GM23248 (cell line): ENCODE measurements around the gene DOK7. TPM values are rescaled to one million over a fixed set of nuclear protein-coding genes. Genes with fewer than 3 reads are reported as not detected.
A peak's percentile ranks its signal among the peaks of the same experiment; 100 is the strongest.

Experiments
- DNase-seq: peaks from one replicate; pipeline ENCODE4 v3.0.0-alpha.2; 2015
- H2AFZ ChIP-seq: fragments of 200-600 bp; sonication (generic); 2 replicates; pipeline ENCODE4 v1.6.1; 2016; ENCODE audit warnings: antibody characterized with exemption
- H3F3A ChIP-seq: fragments of 200-600 bp; sonication (generic); 2 replicates; pipeline ENCODE4 v1.6.1; 2016; ENCODE audit warnings: mild to moderate bottlenecking, antibody characterized with exemption, mixed run types; ENCODE audit not compliant: insufficient read depth
- H3K27ac ChIP-seq: fragments of 200-600 bp; sonication (generic); 2 replicates; pipeline ENCODE4 v1.5.1; 2016; ENCODE audit warnings: mild to moderate bottlenecking
- H3K27me3 ChIP-seq: fragments of 200-600 bp; sonication (generic); replicated peaks from 2 replicates; pipeline ENCODE4 v1.6.1; 2016; ENCODE audit warnings: mild to moderate bottlenecking; ENCODE audit not compliant: insufficient read depth
- H3K36me3 ChIP-seq: fragments of 200-600 bp; sonication (generic); 2 replicates; pipeline ENCODE4 v1.6.1; 2016; ENCODE audit warnings: low read depth, mild to moderate bottlenecking
- H3K4me1 ChIP-seq: fragments of 200-600 bp; sonication (generic); 2 replicates; pipeline ENCODE4 v1.6.1; 2016; ENCODE audit warnings: mild to moderate bottlenecking; ENCODE audit not compliant: insufficient read depth
- H3K4me2 ChIP-seq: fragments of 200-600 bp; sonication (generic); one replicate; pipeline ENCODE4 v1.6.1; 2016; ENCODE audit warnings: mild to moderate bottlenecking; ENCODE audit not compliant: unreplicated experiment
- H3K4me3 ChIP-seq: fragments of 200-600 bp; sonication (generic); 2 replicates; pipeline ENCODE4 v1.5.1; 2016; ENCODE audit warnings: mild to moderate bottlenecking
- H3K79me2 ChIP-seq: fragments of 200-600 bp; sonication (generic); 2 replicates; pipeline ENCODE4 v1.6.1; 2016; ENCODE audit warnings: mild to moderate bottlenecking; ENCODE audit not compliant: insufficient read depth
- H3K9ac ChIP-seq: fragments of 200-600 bp; sonication (generic); 2 replicates; pipeline ENCODE4 v1.6.1; 2016; ENCODE audit warnings: mild to moderate bottlenecking
- H3K9me2 ChIP-seq: fragments of 200-600 bp; sonication (generic); 2 replicates; pipeline ENCODE4 v1.6.1; 2016; ENCODE audit warnings: mixed run types, mild to moderate bottlenecking, moderate library complexity; ENCODE audit not compliant: insufficient read depth
- H3K9me3 ChIP-seq: fragments of 200-600 bp; sonication (generic); one replicate; pipeline ENCODE4 v1.6.1; 2017; ENCODE audit warnings: low read depth
- H4K20me1 ChIP-seq: fragments of 200-600 bp; sonication (generic); 2 replicates; pipeline ENCODE4 v1.6.0; 2016; ENCODE audit not compliant: insufficient read depth
- EZH2 ChIP-seq: fragments of 200-600 bp; sonication (generic); IDR thresholded peaks from 2 replicates; pipeline ENCODE4 v1.6.1; 2018; ENCODE audit warnings: antibody characterized with exemption, mild to moderate bottlenecking; ENCODE audit not compliant: insufficient read depth, poor library complexity, severe bottlenecking
- EZH2phosphoT487 ChIP-seq: fragments of 200-600 bp; sonication (generic); IDR thresholded peaks from 2 replicates; pipeline ENCODE4 v1.6.1; 2018; ENCODE audit warnings: antibody characterized with exemption, moderate library complexity, mild to moderate bottlenecking, low read depth; ENCODE audit not compliant: insufficient read depth
- WGBS, 2 experiments: methylation state at CpG; one replicate each; pipeline ENCODE4 v1.1.6; 2015 to 2017; ENCODE audit warnings: low lambda C conversion rate in 2 of 2, low coverage in 1 of 2; ENCODE audit errors: missing lambda C conversion rate in 2 of 2; 5-methylcytosine and 5-hydroxymethylcytosine counted together
- in situ Hi-C: fragments of 300-500 bp; cut with MboI; formaldehyde crosslinking; loops from 2 replicates; pipeline ENCODE4 v1.15.0; 2020
- polyA plus RNA-seq: library from polyadenylated mRNA; unstranded; fragments of >200 nt; fragmentation: Nextera tagmentation; extraction: Ambion mirVana; gene quantifications from 2 replicates; pipeline ENCODE4 v1.2.1, GENCODE V29; 2016
- total RNA-seq: library from RNA; depleted of rRNA; stranded (reverse); fragments of >200 nt; shearing (Covaris generic); gene quantifications from 2 replicates; pipeline ENCODE4 v1.2.3, GENCODE V29; 2014

DOK7 gene
- total and polyA plus RNA-seq, 2 experiments from 2014 or later: not detected

DNA sequence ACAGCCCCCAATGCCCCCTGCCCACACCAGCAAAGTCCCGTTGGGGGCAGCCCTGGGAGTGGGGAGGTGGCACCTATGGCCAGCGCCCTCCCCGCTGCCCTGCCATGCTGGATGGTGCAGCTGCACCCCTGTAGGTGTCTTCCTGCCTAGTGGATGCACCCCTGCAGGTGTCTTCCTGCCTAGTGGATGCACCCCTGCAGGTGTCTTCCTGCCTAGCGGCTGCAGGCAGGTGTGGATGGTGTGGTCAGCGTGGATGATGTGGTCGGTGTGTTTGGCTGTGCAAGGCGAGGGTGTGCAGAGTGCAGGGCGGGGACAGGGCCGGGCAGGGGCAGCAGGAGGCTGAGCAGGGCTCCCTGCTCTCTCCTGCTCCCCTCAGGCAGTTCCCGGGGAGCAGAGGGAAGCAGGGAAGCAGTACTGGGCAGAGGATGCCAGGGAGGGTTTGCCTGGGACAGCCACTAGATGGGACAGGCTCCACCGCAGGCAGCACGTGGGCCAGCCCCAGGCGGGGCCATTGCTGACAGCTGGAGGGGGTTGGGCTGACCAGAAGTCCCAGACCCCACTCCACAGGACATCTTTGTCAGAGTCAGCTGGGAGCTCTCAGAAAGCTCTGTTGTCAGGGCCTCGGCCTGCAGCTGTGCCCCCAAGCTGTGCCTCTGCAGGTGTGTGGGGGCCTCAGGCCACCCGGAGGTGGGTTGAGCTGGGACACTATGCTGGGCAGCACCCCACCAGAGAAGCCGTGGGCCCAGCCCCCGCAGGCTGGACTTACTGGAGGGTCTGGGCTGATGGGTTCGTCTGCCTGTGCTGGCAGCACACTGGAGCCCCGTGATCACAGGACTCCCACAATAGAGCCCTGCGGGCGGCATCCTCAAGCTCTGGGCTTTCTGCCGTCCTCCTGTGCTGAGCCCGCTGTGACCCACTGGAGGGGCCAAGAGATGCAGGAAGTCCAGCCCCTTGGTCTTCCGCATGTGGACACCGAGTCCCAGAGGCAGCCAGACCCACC lies 23.7 kb downstream of the DOK7 start:
- Histone ChIP-seq H3K4me3 (no peak overlapping the region), H3K9me3 (no peaks in the 10 kb centered on the region), H4K20me1 (no peaks in the 10 kb centered on the region), H3K9ac (no peak overlapping the region), H3K9me2 (no peaks in the 10 kb centered on the region), H3K27me3 (peaks cover 5% of the 10 kb centered on the region; the same call in 1 of the 2 replicates), H3K4me1 (peaks cover 19% of the 10 kb centered on the region), H3K27ac (no peak overlapping the region), H2AFZ (no peak overlapping the region), H3K36me3 (no peaks in the 10 kb centered on the region), H3K4me2 (no peak overlapping the region), H3F3A (no peaks in the 10 kb centered on the region), H3K79me2 (no peaks in the 10 kb centered on the region)
- in situ Hi-C loops: no loop called here
- DNase-seq: no peak
- TF ChIP-seq EZH2 (no peak), EZH2phosphoT487 (no peak)
- 74 to 75% methylated on average over 21 to 24 of the region's 25 CpGs for WGBS, 2 experiments

DNA sequence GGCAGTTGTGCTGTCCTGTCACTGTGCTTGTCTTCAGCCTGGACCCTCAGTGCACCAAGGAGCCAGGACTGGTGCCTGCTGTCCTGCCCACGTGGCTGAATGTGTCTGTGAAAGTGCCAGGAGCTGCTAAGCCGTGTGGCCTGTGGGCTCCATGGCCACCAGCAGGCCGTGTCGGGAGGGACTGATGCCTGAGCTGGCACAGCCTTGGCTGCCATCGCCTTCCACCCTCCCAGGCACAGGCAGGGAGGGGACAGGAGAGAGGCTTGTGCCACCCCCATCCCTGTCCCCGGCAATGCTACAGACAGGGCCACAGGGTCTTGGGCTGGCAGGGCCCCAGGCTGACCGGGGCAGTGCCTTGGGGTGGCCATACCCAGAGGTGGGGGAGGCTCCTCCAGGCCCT lies 24.8 kb downstream of the DOK7 start:
- WGBS, 2 experiments: 68 to 72% methylated on average over 6 to 7 of the region's 7 CpGs
- Histone ChIP-seq H3K9me3 (no peaks in the 10 kb centered on the region), H3K4me1 (peaks cover 19% of the 10 kb centered on the region), H3K9me2 (no peaks in the 10 kb centered on the region), H3F3A (no peaks in the 10 kb centered on the region), H4K20me1 (no peaks in the 10 kb centered on the region), H3K79me2 (no peaks in the 10 kb centered on the region), H2AFZ (no peak overlapping the region), H3K4me2 (no peak overlapping the region), H3K27ac (no peak overlapping the region), H3K36me3 (no peaks in the 10 kb centered on the region), H3K27me3 (peaks cover 5% of the 10 kb centered on the region; the same call in 1 of the 2 replicates), H3K9ac (no peak overlapping the region), H3K4me3 (no peak overlapping the region)
- DNase-seq: no peak
- in situ Hi-C loops: no loop called here
- no peak for TF ChIP-seq EZH2
- no peak for TF ChIP-seq EZH2phosphoT487

DNA sequence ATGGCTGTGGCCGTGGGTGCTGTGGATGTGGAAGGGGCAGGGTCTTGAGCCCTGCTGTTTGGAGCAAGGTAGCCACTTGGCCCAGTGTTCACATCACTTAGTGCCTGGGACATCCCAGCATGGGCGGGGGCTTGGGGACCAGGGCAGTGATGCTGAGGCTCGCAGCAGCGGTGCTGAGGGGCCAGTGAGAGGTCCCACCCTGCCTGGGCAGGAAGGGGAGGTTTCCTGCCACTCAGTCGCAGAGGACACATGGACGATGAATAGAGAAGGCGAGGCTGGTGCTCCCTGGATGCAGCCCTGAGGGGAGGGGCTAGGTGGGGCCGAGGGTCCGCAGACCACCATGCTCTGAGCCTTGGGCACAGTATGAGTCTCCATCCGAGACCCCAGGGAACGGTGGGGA lies 25.7 kb downstream of the DOK7 start:
- Histone ChIP-seq H3K9me2 (no peaks in the 10 kb centered on the region), H3K79me2 (no peaks in the 10 kb centered on the region), H2AFZ (no peak overlapping the region), H3K36me3 (no peaks in the 10 kb centered on the region), H3K4me2 (no peak overlapping the region), H3K27ac (no peak overlapping the region), H3K4me3 (no peak overlapping the region), H3F3A (no peaks in the 10 kb centered on the region), H3K9me3 (no peaks in the 10 kb centered on the region), H3K4me1 (peaks cover 12% of the 10 kb centered on the region), H3K9ac (no peak overlapping the region), H4K20me1 (no peaks in the 10 kb centered on the region), H3K27me3 (peaks cover 5% of the 10 kb centered on the region; the same call in 1 of the 2 replicates)
- in situ Hi-C loops: no loop called here
- no peak for DNase-seq
- WGBS, 2 experiments: 57 to 60% methylated on average over 11 of the region's 11 CpGs
- TF ChIP-seq EZH2phosphoT487 (no peak), EZH2 (no peak)

DNA sequence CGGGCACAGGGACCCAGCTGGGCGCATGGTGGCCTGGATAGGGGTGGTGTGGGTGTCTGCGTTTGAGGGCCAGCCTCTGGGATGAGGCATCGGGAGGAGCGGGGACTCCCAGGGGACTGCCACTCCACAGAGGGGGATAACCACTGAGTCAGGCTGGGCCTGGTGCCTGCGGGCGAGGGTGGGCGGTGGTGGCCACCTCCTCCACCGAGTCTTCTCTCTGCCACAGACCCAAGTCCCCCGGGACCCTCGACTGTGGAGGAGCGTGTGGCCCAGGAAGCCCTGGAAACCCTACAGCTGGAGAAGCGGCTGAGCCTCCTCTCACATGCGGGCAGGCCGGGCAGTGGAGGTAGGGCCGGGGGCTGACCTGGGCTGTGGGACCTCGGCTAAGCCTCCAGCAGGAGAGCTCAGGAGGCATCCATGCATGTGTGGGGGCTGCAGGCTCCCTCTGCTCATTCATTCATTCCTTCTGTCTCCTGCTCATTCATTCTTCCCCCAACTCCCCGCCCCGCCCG lies 26.4 kb downstream of the DOK7 start:
- H3K79me2 ChIP-seq: no peaks in the 10 kb centered on the region
- 32 to 33% methylated on average over 12 to 19 of the region's 20 CpGs for WGBS, 2 experiments
- no peaks in the 10 kb centered on the region for H3F3A ChIP-seq
- TF ChIP-seq EZH2phosphoT487: no peak
- TF ChIP-seq EZH2: no peak
- no peak overlapping the region for H3K27ac ChIP-seq
- no peak overlapping the region for H3K4me3 ChIP-seq
- H3K9ac ChIP-seq: no peak overlapping the region
- no peaks in the 10 kb centered on the region for H3K9me2 ChIP-seq
- no peaks in the 10 kb centered on the region for H3K36me3 ChIP-seq
- no peak overlapping the region for H2AFZ ChIP-seq
- H3K4me1 ChIP-seq: peaks cover 6% of the 10 kb centered on the region; the same call in 1 of the 2 replicates
- in situ Hi-C loops: no loop called here
- DNase-seq: peak; percentile 69
- H3K4me2 ChIP-seq: no peak overlapping the region
- no peaks in the 10 kb centered on the region for H4K20me1 ChIP-seq
- H3K9me3 ChIP-seq: no peaks in the 10 kb centered on the region
- peaks cover 5% of the 10 kb centered on the region; the same call in 1 of the 2 replicates for H3K27me3 ChIP-seq
